ENCODE results near the gene UGT1A10. TPM values are rescaled to one million over a fixed set of nuclear protein-coding genes. Genes with fewer than 3 reads are reported as not detected.
"Not testable (repeated sequence)": the region's sequence is repeated elsewhere in the genome, so short reads cannot be mapped to it uniquely, and the experiment has no call there.

Gene UGT1A10
- total RNA-seq, 1 donor from 2014 or later, result not detected

- Mint-ChIP-seq H3K27ac (ENCODE audit: unreplicated experiment) (no peak overlapping the region), H3K4me3 (ENCODE audit: unreplicated experiment) (no peak overlapping the region), H3K36me3 (ENCODE audit: low read depth, unreplicated experiment) (no peaks in the 10 kb centered on the region), H3K4me1 (ENCODE audit: unreplicated experiment) (no peaks in the 10 kb centered on the region), H3K27me3 (ENCODE audit: unreplicated experiment) (peaks cover under 1% of the 10 kb centered on the region), H3K9me3 (ENCODE audit: unreplicated experiment) (no peaks in the 10 kb centered on the region)
- TF ChIP-seq CTCF (IDR thresholded peaks at IDR 0.05; ENCODE audit: unreplicated experiment), result no peak
- no peak for DNase-seq (ENCODE audit: low spot score)
These were observed 25.0 kb upstream of the UGT1A10 start for GRCh38 chr2:233611284-233611683.

DNA sequence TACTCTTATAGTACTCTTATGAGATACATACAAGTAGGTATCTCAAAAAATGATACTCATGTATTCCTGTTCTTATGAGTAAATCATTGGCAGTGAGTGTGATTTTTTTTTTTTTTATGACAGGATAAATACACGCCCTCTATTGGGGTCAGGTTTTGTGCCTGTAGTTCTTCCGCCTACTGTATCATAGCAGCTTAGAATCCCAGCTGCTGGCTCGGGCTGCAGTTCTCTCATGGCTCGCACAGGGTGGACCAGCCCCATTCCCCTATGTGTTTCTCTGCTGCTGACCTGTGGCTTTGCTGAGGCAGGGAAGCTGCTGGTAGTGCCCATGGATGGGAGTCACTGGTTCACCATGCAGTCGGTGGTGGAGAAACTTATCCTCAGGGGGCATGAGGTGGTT lies 18.8 kb upstream of the UGT1A10 start, which contains the start of gene UGT1A8:
UGT1A8 (plus strand) TSS at position 158 of the 400 bp plus-strand sequence; CDS start at position 233, 75 bp downstream.
- DNase-seq (ENCODE audit: low spot score); H3K27ac Mint-ChIP-seq (ENCODE audit: unreplicated experiment); H3K4me1 Mint-ChIP-seq (ENCODE audit: unreplicated experiment); H3K9me3 Mint-ChIP-seq (ENCODE audit: unreplicated experiment); H3K36me3 Mint-ChIP-seq (ENCODE audit: low read depth, unreplicated experiment); H3K27me3 Mint-ChIP-seq (ENCODE audit: unreplicated experiment); H3K4me3 Mint-ChIP-seq (ENCODE audit: unreplicated experiment): not testable (repeated sequence)

DNA sequence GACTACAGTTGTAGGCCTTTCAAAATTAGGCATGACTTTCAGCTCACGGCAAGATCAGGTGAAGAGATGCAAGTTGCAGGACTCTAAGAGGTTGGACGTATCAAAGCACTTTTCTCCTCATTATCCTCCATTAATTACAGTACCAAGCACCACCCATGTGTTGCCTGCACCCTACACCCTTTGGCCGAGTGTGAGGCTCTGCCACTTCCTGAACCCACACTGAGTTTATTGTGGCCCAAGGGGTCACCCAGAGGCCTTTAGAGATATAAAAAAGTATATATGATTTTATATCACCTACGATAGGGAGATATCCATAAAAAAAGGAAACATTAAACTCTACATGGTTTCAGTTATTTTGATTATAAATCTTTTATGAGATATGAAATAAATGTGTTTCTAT lies 16.0 kb upstream of the UGT1A10 start:
- Mint-ChIP-seq H3K4me1 (ENCODE audit: unreplicated experiment) (no peaks in the 10 kb centered on the region), H3K9me3 (ENCODE audit: unreplicated experiment) (no peaks in the 10 kb centered on the region), H3K27ac (ENCODE audit: unreplicated experiment) (no peak overlapping the region), H3K36me3 (ENCODE audit: low read depth, unreplicated experiment) (no peaks in the 10 kb centered on the region), H3K4me3 (ENCODE audit: unreplicated experiment) (no peak overlapping the region), H3K27me3 (ENCODE audit: unreplicated experiment) (peaks cover 4% of the 10 kb centered on the region)
- TF ChIP-seq CTCF (IDR thresholded peaks at IDR 0.05; ENCODE audit: unreplicated experiment), result no peak
- DNase-seq (ENCODE audit: low spot score), result no peak

DNA sequence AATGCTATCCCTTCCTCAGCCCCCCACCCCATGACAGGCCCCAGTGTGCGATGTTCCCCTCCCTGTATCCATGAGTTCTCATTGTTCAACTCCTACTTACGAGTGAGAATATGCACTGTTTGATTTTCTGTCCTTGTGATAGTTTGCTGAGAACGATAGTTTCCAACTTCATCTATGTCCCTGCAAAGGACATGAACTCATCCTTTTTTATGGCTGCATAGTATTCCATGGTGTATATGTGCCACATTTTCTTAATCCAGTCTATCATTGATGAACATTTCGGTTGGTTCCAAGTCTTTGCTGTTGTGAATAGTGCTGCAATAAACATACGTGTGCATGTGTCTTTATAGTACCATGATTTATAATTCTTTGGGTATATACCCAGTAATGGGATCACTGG lies 14.4 kb upstream of the UGT1A10 start:
- not testable (repeated sequence) for H3K4me1 Mint-ChIP-seq (ENCODE audit: unreplicated experiment); DNase-seq (ENCODE audit: low spot score); H3K27me3 Mint-ChIP-seq (ENCODE audit: unreplicated experiment); H3K4me3 Mint-ChIP-seq (ENCODE audit: unreplicated experiment); H3K36me3 Mint-ChIP-seq (ENCODE audit: low read depth, unreplicated experiment); H3K9me3 Mint-ChIP-seq (ENCODE audit: unreplicated experiment); H3K27ac Mint-ChIP-seq (ENCODE audit: unreplicated experiment)

- H3K27me3 Mint-ChIP-seq (ENCODE audit: unreplicated experiment), result peaks cover 1% of the 10 kb centered on the region
- no peak for DNase-seq (ENCODE audit: low spot score)
- H3K4me3 Mint-ChIP-seq (ENCODE audit: unreplicated experiment), result no peak overlapping the region
- no peaks in the 10 kb centered on the region for H3K36me3 Mint-ChIP-seq (ENCODE audit: low read depth, unreplicated experiment)
- H3K4me1 Mint-ChIP-seq (ENCODE audit: unreplicated experiment), result no peaks in the 10 kb centered on the region
- no peaks in the 10 kb centered on the region for H3K9me3 Mint-ChIP-seq (ENCODE audit: unreplicated experiment)
- no peak for TF ChIP-seq CTCF (IDR thresholded peaks at IDR 0.05; ENCODE audit: unreplicated experiment)
- H3K27ac Mint-ChIP-seq (ENCODE audit: unreplicated experiment), result no peak overlapping the region
These were observed 8.8 kb upstream of the UGT1A10 start for GRCh38 chr2:233627331-233628025.

GRCh38 chr2:233638836-233639235 lies 2.6 kb downstream of the UGT1A10 start:
- DNase-seq (ENCODE audit: low spot score), result no peak
- Mint-ChIP-seq H3K4me1 (ENCODE audit: unreplicated experiment) (no peaks in the 10 kb centered on the region), H3K4me3 (ENCODE audit: unreplicated experiment) (no peak overlapping the region), H3K36me3 (ENCODE audit: low read depth, unreplicated experiment) (no peaks in the 10 kb centered on the region), H3K27ac (ENCODE audit: unreplicated experiment) (no peak overlapping the region), H3K9me3 (ENCODE audit: unreplicated experiment) (no peaks in the 10 kb centered on the region), H3K27me3 (ENCODE audit: unreplicated experiment) (peaks cover 2% of the 10 kb centered on the region)
- no peak for TF ChIP-seq CTCF (IDR thresholded peaks at IDR 0.05; ENCODE audit: unreplicated experiment)
